Lung (tissue), 12 donors: ENCODE data around the gene SETBP1. TPM values are rescaled to one million over a fixed set of nuclear protein-coding genes. Genes with fewer than 3 reads are reported as not detected.

Source experiments
- ATAC-seq: fragments of 200-7000 bp; cut with Tn5 transposase; one replicate; pipeline ENCODE4 v1.9.1; 2020; ENCODE audit warnings: moderate number of reproducible peaks; ENCODE audit not compliant: insufficient read depth, low FRiP score
- DNase-seq, 3 donors: peaks; one replicate each; pipeline ENCODE4 v3.0.0-alpha.2; 2013 to 2017
- H3K27ac ChIP-seq, 2 donors: one replicate each; pipeline ENCODE4 v1.5.1; 2013; ENCODE audit warnings: mild to moderate bottlenecking in 2 of 2, moderate library complexity in 2 of 2, control low read depth in 1 of 2, inconsistent platforms in 1 of 2, low read depth in 1 of 2, low read length in 1 of 2
- H3K27me3 ChIP-seq, 3 donors: one replicate each; pipeline ENCODE4 v1.5.1; 2013; ENCODE audit warnings: low read length in 2 of 3; ENCODE audit not compliant: control insufficient read depth in 3 of 3, insufficient read depth in 3 of 3
- H3K36me3 ChIP-seq, 4 donors: one replicate each; pipeline ENCODE4 v1.5.1; 2013; ENCODE audit warnings: low read length in 4 of 4, mild to moderate bottlenecking in 1 of 4, moderate library complexity in 1 of 4; ENCODE audit not compliant: control insufficient read depth in 4 of 4, insufficient read depth in 4 of 4
- H3K4me1 ChIP-seq, 5 donors: one replicate each; pipeline ENCODE4 v1.5.1; 2013; ENCODE audit warnings: low read length in 5 of 5, mild to moderate bottlenecking in 2 of 5, moderate library complexity in 1 of 5; ENCODE audit not compliant: control insufficient read depth in 5 of 5, insufficient read depth in 5 of 5
- H3K4me3 ChIP-seq: one replicate; pipeline ENCODE4 v1.5.1; 2013; ENCODE audit warnings: mild to moderate bottlenecking, control low read depth, moderate library complexity
- H3K9ac ChIP-seq, 2 donors: one replicate each; pipeline ENCODE4 v1.5.1; 2013; ENCODE audit warnings: low read length in 2 of 2, control low read depth in 1 of 2; ENCODE audit not compliant: insufficient read depth in 1 of 2
- H3K9me3 ChIP-seq, 4 donors: one replicate each; pipeline ENCODE4 v1.5.1; 2013; ENCODE audit warnings: low read length in 3 of 4, mild to moderate bottlenecking in 1 of 4, moderate library complexity in 1 of 4; ENCODE audit not compliant: control insufficient read depth in 4 of 4, insufficient read depth in 3 of 4
- CTCF ChIP-seq: IDR thresholded peaks from 2 replicates; pipeline ENCODE4 v1.5.1; 2012; ENCODE audit warnings: mild to moderate bottlenecking; ENCODE audit errors: control extremely low read depth, extremely low read depth
- WGBS, 2 donors: extraction: QIAGEN DNeasy Blood & Tissue Kit; methylation state at CpG; one replicate each; pipeline ENCODE4 v1.1.7; 2013; 5-methylcytosine and 5-hydroxymethylcytosine counted together
- polyA plus RNA-seq, 2 donors: library from polyadenylated mRNA; stranded (reverse); fragments of 200-250 nt; gene quantifications; one replicate each; pipeline ENCODE4 v1.2.1, GENCODE V29; 2013
- total RNA-seq, 2 donors: library from RNA; depleted of rRNA in 1 of 2; stranded (reverse); fragments of >200 nt in 1 of 2; gene quantifications; one replicate each; pipeline ENCODE4 v1.2.1, GENCODE V29; 2014 to 2021
- donor health status: control.
- donor health status: control.
- donor health status: Bipolar disorder and iron deficiency.
- donor health status: healthy.
- donor health status: DM: yes; HTN: yes; CAD: no.

Gene SETBP1
- total and polyA plus RNA-seq, 4 donors, result 1.6 to 43.8 (median 16.6) TPM

GRCh38 chr18:44668270-44668975 is 12.3 kb upstream of the SETBP1 start:
- no peak overlapping the region for H3K9ac ChIP-seq
- no peaks in the 10 kb centered on the region for H3K36me3 ChIP-seq
- H3K9me3 ChIP-seq, result no peaks in the 10 kb centered on the region
- TF ChIP-seq CTCF, result no peak
- H3K27me3 ChIP-seq, result no peaks in the 10 kb centered on the region
- no peak overlapping the region for H3K4me3 ChIP-seq
- H3K4me1 ChIP-seq, result peaks cover 0 to 5% (median 0%) of the 10 kb centered on the region in 5 donors
- 75 to 89% methylated on average over 4 of the region's 4 CpGs for WGBS, 2 donors
- DNase-seq (no peak), ATAC-seq (no peak)
- H3K27ac ChIP-seq, result no peak overlapping the region

- H3K27ac ChIP-seq, result no peak overlapping the region
- TF ChIP-seq CTCF, result no peak
- H3K9me3 ChIP-seq, result no peaks in the 10 kb centered on the region
- H3K4me3 ChIP-seq, result no peak overlapping the region
- no peaks in the 10 kb centered on the region for H3K36me3 ChIP-seq
- peaks cover 0 to 9% (median 0%) of the 10 kb centered on the region in 5 donors for H3K4me1 ChIP-seq
- WGBS, 2 donors, result 85 to 93% methylated on average over 2 of the region's 2 CpGs
- no peak overlapping the region for H3K9ac ChIP-seq
- ATAC-seq (no peak), DNase-seq (no peak)
- no peaks in the 10 kb centered on the region for H3K27me3 ChIP-seq
Observed at GRCh38 chr18:44671914-44672313, 8.8 kb upstream of the SETBP1 start.

GRCh38 chr18:44672506-44672905 is 8.2 kb upstream of the SETBP1 start:
- ATAC-seq, result no peak
- H3K27ac ChIP-seq, result no peak overlapping the region

More at GRCh38 chr18:44672506-44672905, 8.2 kb upstream of the SETBP1 start:
- H3K36me3 ChIP-seq, result peaks cover 0 to 2% (median 0%) of the 10 kb centered on the region in 4 donors
- WGBS, 2 donors, result 70 to 89% methylated on average over 3 of the region's 3 CpGs
- TF ChIP-seq CTCF, result no peak
- no peak overlapping the region for H3K9ac ChIP-seq
- no peak overlapping the region for H3K4me3 ChIP-seq
- no peaks in the 10 kb centered on the region for H3K9me3 ChIP-seq
- DNase-seq, result no peak
- peaks cover 0 to 9% (median 0%) of the 10 kb centered on the region in 5 donors for H3K4me1 ChIP-seq
- no peaks in the 10 kb centered on the region for H3K27me3 ChIP-seq
